GM15510 (cell line): ENCODE results near the gene TMEM63C.

Source experiments
- POLR2A ChIP-seq: IDR thresholded peaks from 3 replicates; pipeline ENCODE4 v1.6.1; 2011; ENCODE audit warnings: borderline replicate concordance; ENCODE audit not compliant: insufficient read length; ENCODE audit errors: extremely low read depth

The TMEM63C gene

GRCh38 chr14:77306851-77307496 is 125.4 kb downstream of the TMEM63C start:
- no peak for TF ChIP-seq POLR2A
